Colonic mucosa (tissue), 4 donors: ENCODE measurements around the gene KRT27. TPM values are rescaled to one million over a fixed set of nuclear protein-coding genes. Genes with fewer than 3 reads are reported as not detected.

Source experiments
- DNase-seq: peaks from one replicate; pipeline ENCODE4 v3.0.0-alpha.2; 2020
- H3K27ac ChIP-seq: fragments of 200-600 bp; one replicate; pipeline ENCODE4 v1.8.0; 2021
- H3K27me3 ChIP-seq: fragments of 200-600 bp; one replicate; pipeline ENCODE4 v1.8.0; 2021
- H3K36me3 ChIP-seq: fragments of 200-600 bp; one replicate; pipeline ENCODE4 v1.8.0; 2021
- H3K4me1 ChIP-seq: fragments of 200-600 bp; one replicate; pipeline ENCODE4 v1.8.0; 2021; ENCODE audit warnings: mild to moderate bottlenecking
- H3K4me3 ChIP-seq: fragments of 200-600 bp; one replicate; pipeline ENCODE4 v1.8.0; 2021
- H3K9ac ChIP-seq, 2 donors: one replicate each; pipeline ENCODE4 v1.7.0; 2013; ENCODE audit warnings: control low read depth in 2 of 2, low read depth in 2 of 2, low read length in 2 of 2
- H3K9me3 ChIP-seq: fragments of 200-600 bp; one replicate; pipeline ENCODE4 v1.8.0; 2021
- CTCF ChIP-seq: fragments of 200-600 bp; IDR thresholded peaks from one replicate; pipeline ENCODE4 v1.8.0; 2022; ENCODE audit warnings: antibody characterized with exemption, mild to moderate bottlenecking
- intact Hi-C: fragments of 100-400 bp; cut with DNase I; formaldehyde crosslinking; loops from one replicate; pipeline ENCODE4 v1.14.1; 2022
- total RNA-seq, 2 donors: library from RNA; stranded (reverse); fragmentation: NEBNext Ultra II Directional in 1 of 2; extraction: Animal tissue kit (Norgen Biotek cat#: 25700) in 1 of 2; gene quantifications; one replicate each; pipeline ENCODE4 v1.2.1, GENCODE V29; 2021
- donor health status: healthy.
- donor health status: DM: no; HTN: no; CAD: no.
- donor health status: DM: no; HTN: no; CAD: no.

The KRT27 gene
- total RNA-seq, result not detected

- no peak within 1 kb of the TSS for H3K4me3 ChIP-seq
- intact Hi-C loops, result no loop called here
- no peak for TF ChIP-seq CTCF
- no peaks in the 10 kb centered on the region for H3K36me3 ChIP-seq
- no peak for DNase-seq
- H3K27me3 ChIP-seq, result peaks cover 16% of the 10 kb centered on the region
- no peaks in the 10 kb centered on the region for H3K9me3 ChIP-seq
- H3K4me1 ChIP-seq, result no peaks in the 10 kb centered on the region
- no peak within 1 kb of the TSS for H3K27ac ChIP-seq
- H3K9ac ChIP-seq, result no peak within 1 kb of the TSS
Observed at GRCh38 chr17:40782450-40782849, at the start of gene KRT27. TSS of gene KRT27 (minus strand) at chr17:40782550. CDS start at chr17:40782493, 57 bp downstream.

GRCh38 chr17:40830085-40830776, 47.9 kb upstream of the KRT27 start:
- no peak overlapping the region for H3K27ac ChIP-seq
- H3K36me3 ChIP-seq, result no peaks in the 10 kb centered on the region
- no peak overlapping the region for H3K9ac ChIP-seq

GRCh38 chr17:40828454-40829044, 46.2 kb upstream of the KRT27 start:
- H3K27ac ChIP-seq, result no peak overlapping the region
- no peak for DNase-seq
- H3K4me1 ChIP-seq, result no peaks in the 10 kb centered on the region
- H3K9ac ChIP-seq, result no peak overlapping the region
- no peaks in the 10 kb centered on the region for H3K9me3 ChIP-seq
- no peak for TF ChIP-seq CTCF
- H3K4me3 ChIP-seq, result no peak overlapping the region
- H3K36me3 ChIP-seq, result no peaks in the 10 kb centered on the region
- intact Hi-C loops, result no loop called here
- no peaks in the 10 kb centered on the region for H3K27me3 ChIP-seq

More at GRCh38 chr17:40830085-40830776, 47.9 kb upstream of the KRT27 start:
- H3K4me3 ChIP-seq, result no peak overlapping the region
- no peak for DNase-seq
- no peaks in the 10 kb centered on the region for H3K27me3 ChIP-seq
- no peak for TF ChIP-seq CTCF
- intact Hi-C loops, result no loop called here
- no peaks in the 10 kb centered on the region for H3K9me3 ChIP-seq
- H3K4me1 ChIP-seq, result no peaks in the 10 kb centered on the region

- H3K27ac ChIP-seq, result no peak overlapping the region
- TF ChIP-seq CTCF, result no peak
- DNase-seq, result no peak
- H3K9ac ChIP-seq, result no peak overlapping the region
- H3K27me3 ChIP-seq, result no peaks in the 10 kb centered on the region
- H3K4me1 ChIP-seq, result no peaks in the 10 kb centered on the region
- no peaks in the 10 kb centered on the region for H3K9me3 ChIP-seq
- H3K4me3 ChIP-seq, result no peak overlapping the region
- no peaks in the 10 kb centered on the region for H3K36me3 ChIP-seq
- intact Hi-C loops, result no loop called here
Observed at GRCh38 chr17:40827746-40828453, 45.5 kb upstream of the KRT27 start.

GRCh38 chr17:40825599-40825998, 43.2 kb upstream of the KRT27 start:
- H3K4me1 ChIP-seq, result no peaks in the 10 kb centered on the region
- H3K9ac ChIP-seq, result no peak overlapping the region
- no peaks in the 10 kb centered on the region for H3K27me3 ChIP-seq
- H3K36me3 ChIP-seq, result no peaks in the 10 kb centered on the region
- no peak for TF ChIP-seq CTCF
- no peak overlapping the region for H3K27ac ChIP-seq
- no peak for DNase-seq
- no peaks in the 10 kb centered on the region for H3K9me3 ChIP-seq
- H3K4me3 ChIP-seq, result no peak overlapping the region
- intact Hi-C loops, result no loop called here
